Measurements from ENCODE around the gene DNAJC17.

The DNAJC17 gene

DNA sequence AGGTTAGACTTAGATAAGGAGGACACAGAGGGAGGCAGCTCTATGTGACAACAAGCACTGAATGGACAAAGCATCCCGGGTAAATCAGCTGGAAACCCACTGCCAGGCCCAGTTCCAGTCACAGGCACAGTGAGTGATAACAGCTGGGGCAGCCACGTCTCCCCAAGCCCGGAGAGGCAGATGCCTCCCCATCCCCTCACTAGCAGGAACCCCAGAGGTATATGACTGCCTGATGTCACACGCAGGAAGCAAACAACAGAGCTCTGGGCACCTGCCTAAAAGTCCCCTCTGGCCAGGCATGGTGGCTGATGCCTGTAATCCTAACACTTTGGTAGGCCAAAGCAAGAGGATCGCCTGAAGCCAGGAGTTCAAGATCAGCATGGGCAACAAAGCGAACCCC is 19.3 kb downstream of the DNAJC17 start:
- DNase-seq = no peak

DNA sequence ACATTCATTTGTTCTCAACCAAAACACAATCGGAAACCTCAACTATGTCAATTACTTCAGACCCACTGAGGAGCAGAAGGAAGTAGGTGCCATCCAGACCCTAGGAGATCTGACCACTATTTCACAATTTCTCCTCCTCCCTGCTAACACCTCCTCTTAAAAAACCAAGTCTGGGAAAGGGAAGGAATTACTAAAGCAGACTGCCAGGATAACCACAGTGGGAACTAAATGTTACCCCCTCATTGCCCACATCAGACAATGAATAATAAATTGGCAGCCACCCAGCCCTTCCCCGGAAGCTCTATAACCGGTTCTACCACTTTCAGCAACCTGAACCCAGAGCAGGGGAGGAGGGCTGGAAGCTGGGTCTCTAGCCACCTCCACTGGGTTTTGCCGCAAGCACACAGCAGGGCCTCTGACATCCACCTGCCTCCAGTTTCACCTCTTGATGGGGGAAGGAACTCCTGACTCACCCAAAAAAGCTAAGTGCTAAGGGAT is 19.9 kb downstream of the DNAJC17 start:
- peak; percentile 54 for DNase-seq

GRCh38 chr15:40785814-40786213 is 21.5 kb downstream of the DNAJC17 start:
- DNase-seq = no peak

DNA sequence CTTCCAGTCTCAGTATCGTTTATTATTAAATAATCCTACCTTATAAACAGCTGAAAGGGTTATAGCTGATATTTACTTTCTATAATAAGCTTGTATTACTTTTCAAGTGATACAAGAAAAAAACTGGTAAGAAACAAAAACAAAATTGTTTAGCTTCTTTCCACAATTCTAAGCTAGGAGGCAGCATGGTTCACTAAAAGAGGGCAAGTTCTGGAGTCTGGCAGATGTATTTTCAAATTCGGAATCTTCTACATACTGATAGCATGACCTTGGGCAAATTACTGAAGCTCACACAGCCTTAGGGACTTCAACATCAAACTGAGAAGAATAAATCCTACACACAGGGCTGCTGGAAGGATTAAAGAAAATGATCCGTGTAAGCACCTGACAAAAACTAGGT is 22.1 kb downstream of the DNAJC17 start:
- no peak for DNase-seq

DNA sequence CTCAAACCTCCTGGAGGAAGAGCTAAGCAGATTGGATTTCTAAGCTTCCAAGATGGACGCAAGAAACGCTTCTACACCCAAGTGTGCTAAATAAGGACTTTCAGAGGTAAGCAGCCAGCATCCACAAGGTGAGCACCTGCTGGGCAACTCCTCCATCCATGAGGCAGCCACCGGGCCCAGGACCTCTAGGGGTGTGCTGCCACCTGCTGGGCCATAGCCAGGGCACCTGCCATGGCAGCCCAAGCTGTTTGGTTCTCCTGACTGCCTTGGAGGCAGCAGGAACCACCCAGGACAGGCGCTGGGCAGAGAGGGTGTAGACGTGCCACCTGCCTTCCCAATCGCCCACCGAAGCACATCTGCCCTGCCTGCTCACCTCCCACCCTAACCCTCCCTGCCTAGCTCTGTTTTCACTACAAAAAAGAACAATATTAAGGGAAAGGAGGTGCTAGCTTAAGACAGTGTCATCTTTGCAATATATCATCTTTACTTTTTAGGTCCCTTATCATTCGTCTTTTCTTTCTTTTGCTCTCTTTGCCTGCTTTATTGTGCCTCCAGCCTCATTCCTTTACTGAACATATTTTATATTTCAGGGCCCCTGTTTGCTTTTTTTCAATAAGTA is 24.6 kb downstream of the DNAJC17 start:
- peak; percentile 83 for DNase-seq

GRCh38 chr15:40776537-40777141 is 30.6 kb downstream of the DNAJC17 start:
- peak; percentile 68 for DNase-seq

- no peak for DNase-seq
Measured at GRCh38 chr15:40775740-40776536, 31.3 kb downstream of the DNAJC17 start.

DNA sequence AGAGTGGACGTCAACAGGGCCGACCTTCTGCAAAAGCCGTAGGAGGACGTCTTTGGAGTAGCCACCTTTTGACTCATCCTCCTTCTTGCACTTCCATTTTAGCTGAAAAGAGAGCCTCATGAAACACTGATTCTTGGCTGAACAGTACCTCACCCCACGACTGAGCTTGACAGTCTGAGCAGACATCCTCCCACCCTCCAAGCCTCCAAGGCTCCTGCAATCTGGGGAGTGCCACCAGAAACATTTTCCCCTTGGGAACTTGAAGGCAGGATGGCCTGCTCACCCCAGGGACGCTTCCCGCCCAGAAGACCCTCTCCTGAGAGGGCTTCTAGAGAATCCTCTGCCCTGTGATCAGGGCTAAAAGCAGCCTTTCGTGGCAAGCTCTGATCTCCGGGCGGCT is 32.3 kb downstream of the DNAJC17 start:
- DNase-seq = no peak

GRCh38 chr15:40773902-40774301 is 33.4 kb downstream of the DNAJC17 start:
- no peak for DNase-seq

DNA sequence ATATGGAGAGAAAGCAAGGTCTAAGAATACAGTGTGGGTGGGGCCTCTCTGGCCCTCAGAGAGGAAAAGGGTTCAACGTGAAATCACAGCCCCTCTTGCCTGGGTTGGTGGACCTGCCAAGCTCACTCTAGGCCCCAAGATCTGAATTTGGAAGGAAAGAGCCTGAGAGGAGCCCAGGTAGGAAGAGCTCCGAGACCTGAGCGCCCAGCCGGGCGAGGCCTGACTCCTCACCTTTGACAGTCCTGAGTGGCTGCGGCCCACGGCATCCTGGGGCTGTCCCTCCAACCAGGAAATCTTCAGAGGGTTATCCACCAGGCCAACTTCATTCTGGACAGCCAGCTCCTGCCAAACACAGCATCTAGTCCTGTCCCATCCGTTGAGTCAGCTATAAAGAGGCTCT is 33.8 kb downstream of the DNAJC17 start:
- no peak for DNase-seq

DNA sequence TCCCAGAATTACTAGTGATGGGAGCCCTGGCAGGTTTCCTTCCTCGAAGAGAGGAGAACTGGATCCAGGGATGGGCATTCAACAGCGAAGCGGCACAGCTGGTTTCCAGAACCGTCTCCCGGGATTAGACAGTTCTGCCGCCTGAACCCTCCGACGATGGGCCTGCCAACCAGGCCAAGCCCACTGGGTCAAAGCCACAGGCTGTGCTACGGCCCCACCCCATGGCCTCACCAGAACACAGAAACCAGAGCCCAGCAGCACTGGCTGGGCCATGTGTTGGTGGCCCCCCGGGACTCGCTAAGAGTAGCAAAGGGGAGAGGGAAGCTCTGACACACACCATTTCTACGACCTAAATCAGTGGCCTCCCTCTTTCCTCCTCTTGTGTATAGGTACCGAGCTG is 35.3 kb downstream of the DNAJC17 start:
- no peak for DNase-seq

DNA sequence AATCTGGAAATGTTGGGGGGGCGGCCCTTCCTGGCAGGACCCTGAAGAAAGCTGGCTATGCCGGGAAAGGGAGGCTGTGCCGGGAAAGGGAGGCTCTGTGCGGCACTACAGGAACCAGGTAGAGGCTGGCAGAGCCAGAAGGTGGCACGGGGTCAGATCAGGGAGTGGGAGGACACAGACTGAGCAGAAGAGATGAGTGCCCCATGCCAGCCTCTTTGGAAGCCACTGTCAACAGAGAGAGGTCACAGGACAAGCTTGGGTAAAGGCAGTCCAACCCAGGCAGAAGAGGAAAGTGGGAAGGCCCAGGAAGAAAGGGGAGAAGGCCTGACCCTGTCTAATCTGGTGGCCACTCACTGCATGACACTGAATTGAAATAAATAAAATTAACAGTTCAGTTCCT is 36.0 kb downstream of the DNAJC17 start:
- DNase-seq = no peak

- DNase-seq = no peak
Measured at GRCh38 chr15:40770147-40770721, 37.0 kb downstream of the DNAJC17 start.

GRCh38 chr15:40769274-40770146 is 37.8 kb downstream of the DNAJC17 start, which contains the start of gene C15orf62:
TSS of gene C15orf62 (plus strand) at chr15:40769980. CDS start at chr15:40770496, 516 bp downstream.
- DNase-seq = peak; percentile 33

- DNase-seq = no peak
Measured at GRCh38 chr15:40768521-40769273, 38.6 kb downstream of the DNAJC17 start.

- DNase-seq = no peak
Measured at GRCh38 chr15:40767838-40768500, 39.3 kb downstream of the DNAJC17 start.

- DNase-seq = no peak
Measured at GRCh38 chr15:40766906-40767837, 40.1 kb downstream of the DNAJC17 start.

DNA sequence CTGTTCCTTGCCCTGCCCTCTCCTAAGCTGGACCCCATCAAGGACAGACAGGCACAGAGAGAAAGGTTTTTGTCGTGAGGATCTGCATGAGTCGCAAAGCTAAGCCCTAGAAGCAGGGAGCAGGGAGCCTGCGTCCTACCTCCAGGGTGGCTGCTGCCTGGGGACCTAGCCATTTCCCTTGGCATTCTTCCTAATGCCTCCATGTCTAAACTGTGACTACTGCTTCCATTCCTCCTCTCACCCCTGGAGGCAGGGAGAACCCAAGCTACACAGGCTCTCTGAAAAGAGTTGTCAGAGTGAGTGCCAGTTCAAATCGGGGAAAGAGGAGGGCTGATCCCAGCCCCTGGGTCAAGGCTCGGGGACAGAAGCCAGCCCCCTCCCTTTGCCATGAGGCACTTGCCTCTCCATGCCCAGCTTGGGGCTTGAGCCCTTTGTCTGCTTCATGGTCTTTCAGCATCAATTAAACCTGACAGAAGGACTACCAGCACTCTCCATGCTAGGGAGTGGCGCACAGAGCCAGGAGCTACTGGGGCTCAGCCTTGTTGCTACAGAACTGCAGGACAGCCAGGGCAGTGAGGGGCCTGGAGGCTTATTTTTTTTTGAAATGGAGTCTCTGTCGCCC is 41.0 kb downstream of the DNAJC17 start:
- DNase-seq = no peak

DNA sequence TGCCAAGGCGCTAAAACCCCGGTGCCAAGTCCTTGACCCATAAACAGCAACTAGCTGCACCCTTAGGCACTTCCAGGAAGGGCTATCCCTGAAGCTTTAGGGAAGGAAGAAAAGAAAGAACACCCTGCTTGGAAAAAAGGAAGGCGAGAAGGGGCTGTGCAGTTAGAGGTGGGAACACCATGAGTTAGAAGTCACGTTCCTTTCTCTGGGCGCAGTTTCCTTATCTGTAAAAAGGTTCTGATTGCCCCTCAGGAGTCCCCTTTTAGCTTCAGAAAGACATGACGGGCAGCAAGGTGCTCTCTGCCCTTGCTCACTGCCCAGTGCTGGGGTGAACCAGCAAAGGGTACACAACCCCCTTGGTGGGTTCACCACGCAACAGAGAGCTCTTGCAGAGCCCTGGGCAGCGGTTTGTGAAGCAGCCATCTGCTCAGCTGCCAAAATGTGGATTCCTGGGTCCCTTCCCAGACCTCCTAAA is 42.6 kb downstream of the DNAJC17 start:
- DNase-seq = no peak

Data from CD4-positive, alpha-beta T cell treated with Interleukin-10 for 1 hour (primary cell).